GM12864 (cell line): ENCODE data around the gene CHMP3.
"Not testable (repeated sequence)": the region's sequence is repeated elsewhere in the genome, so short reads cannot be mapped to it uniquely, and the experiment has no call there.

ENCODE experiments used
- DNase-seq: peaks from one replicate; pipeline ENCODE4 v3.0.0-alpha.2; 2011; ENCODE audit warnings: low read depth
- H3K4me3 ChIP-seq: 2 replicates; pipeline ENCODE4 v1.5.1; 2011; ENCODE audit warnings: mild to moderate bottlenecking, low read depth, low read length, control low read depth
- CTCF ChIP-seq: IDR thresholded peaks from 2 replicates; pipeline ENCODE4 v1.5.1; 2011; ENCODE audit warnings: low read depth, mild to moderate bottlenecking, moderate library complexity, low read length, control low read depth, inconsistent platforms; ENCODE audit errors: missing control alignments

Gene CHMP3

GRCh38 chr2:86592547-86593230 lies 29.4 kb upstream of the CHMP3 start:
- H3K4me3 ChIP-seq: no peak overlapping the region
- DNase-seq: no peak
- no peak for TF ChIP-seq CTCF

- not testable (repeated sequence) for DNase-seq, H3K4me3 ChIP-seq
These were observed 26.5 kb upstream of the CHMP3 start for GRCh38 chr2:86589701-86590100.

GRCh38 chr2:86584151-86584913 lies 21.1 kb upstream of the CHMP3 start:
- DNase-seq: no peak
- no peak for TF ChIP-seq CTCF
- H3K4me3 ChIP-seq: no peak overlapping the region

- no peak for TF ChIP-seq CTCF
- no peak for DNase-seq
- no peak overlapping the region for H3K4me3 ChIP-seq
These were observed 17.3 kb upstream of the CHMP3 start for GRCh38 chr2:86580560-86580959.

DNA sequence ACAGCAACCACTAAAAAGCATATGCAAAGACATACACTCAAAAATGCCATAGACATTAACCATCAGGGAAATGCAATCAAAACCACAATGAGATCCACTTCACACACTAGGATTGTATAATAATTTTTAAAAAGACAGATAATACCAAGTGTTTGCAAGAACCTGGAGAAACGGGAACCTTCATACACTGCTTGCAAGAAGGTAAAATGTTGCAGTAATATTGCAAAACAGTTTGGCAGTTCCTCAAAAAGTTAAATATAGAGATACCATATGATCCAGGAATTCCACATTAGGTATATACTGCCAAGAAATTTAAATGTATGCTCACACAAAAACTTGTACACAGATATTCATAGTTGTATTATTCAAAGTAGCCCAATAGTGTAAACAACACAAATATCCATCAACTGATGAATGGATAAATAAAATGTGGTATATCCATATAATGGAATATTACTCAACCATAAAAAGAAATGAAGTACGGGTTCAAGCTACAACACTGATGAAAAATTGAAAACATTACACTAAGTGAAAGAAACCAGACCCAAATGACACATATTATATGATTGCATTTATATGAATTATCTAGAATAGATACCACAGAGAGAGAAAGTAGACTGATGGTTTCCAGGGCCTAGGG lies 14.7 kb upstream of the CHMP3 start:
- no peak for TF ChIP-seq CTCF
- DNase-seq: no peak
- H3K4me3 ChIP-seq: no peak overlapping the region

DNA sequence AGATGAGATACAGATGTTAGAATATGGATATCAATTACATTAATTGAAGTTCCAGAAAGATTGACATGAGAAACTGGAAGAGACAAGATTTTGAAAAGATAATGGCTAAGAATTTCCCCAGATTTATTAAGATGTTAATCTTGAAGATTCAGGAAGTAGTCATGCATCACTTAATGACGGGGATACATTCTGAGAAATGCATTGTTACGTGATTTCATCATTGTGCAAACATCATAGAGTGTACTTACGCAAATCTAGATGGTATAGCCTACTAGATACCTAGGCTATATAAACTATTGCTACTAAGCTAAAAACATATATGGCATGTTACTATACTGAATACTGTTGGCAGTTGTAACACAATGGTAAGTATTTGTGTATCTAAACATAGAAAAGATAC lies 6.8 kb upstream of the CHMP3 start:
- no peak for TF ChIP-seq CTCF
- no peak for DNase-seq
- H3K4me3 ChIP-seq: no peak overlapping the region

- no peak overlapping the region for H3K4me3 ChIP-seq
- DNase-seq: no peak
- TF ChIP-seq CTCF: no peak
These were observed 3.6 kb upstream of the CHMP3 start for GRCh38 chr2:86566821-86567190.
